ENCODE results near the gene RBM28.

The RBM28 gene

GRCh38 chr7:128370491-128370890 lies 26.8 kb upstream of the RBM28 start:
- no peak for DNase-seq (ENCODE audit: low read depth)

DNA sequence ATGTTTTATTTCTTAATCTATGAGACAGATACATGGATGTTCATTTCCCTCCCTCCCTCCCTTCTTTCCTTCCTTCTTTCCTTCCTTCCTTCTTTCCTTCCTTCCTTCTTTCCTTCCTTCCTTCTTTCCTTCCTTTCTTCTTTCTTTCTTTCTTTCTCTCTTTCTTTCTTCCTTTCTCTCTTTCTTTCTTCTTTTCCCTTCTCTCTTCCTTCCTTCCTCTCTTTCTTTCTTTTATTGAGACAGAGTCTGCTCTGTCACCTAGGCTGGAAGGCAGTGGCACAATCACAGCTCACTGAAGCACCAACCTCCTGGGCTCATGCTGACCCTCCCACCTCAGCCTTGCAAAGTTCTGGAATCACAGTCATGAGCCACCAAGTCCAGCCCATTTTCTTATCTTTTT lies 23.3 kb upstream of the RBM28 start:
- DNase-seq (ENCODE audit: low read depth), result no peak

DNA sequence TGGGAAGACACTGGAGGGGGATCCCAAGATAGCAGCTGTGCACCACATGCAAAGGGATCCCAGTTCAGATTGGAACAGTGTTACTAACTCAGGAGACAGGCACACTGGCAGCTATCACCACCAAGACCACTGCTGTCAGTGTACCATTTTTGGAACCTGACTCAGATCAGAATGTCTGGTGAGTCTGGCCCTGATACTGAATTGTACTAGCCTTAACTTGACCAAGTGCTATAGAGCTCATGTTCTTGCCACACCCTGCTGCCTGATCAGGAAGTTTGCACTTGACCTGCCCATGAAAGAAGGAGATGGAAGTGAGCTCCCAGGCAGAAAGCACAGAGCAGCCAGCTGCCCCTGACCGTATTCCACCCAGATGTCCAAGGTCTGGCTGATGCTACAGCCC lies 22.6 kb upstream of the RBM28 start:
- DNase-seq (ENCODE audit: low read depth), result no peak

GRCh38 chr7:128365432-128365831 lies 21.7 kb upstream of the RBM28 start:
- DNase-seq (ENCODE audit: low read depth), result no peak

- DNase-seq (ENCODE audit: low read depth), result no peak
Measured at GRCh38 chr7:128364166-128364870, 20.6 kb upstream of the RBM28 start.

DNA sequence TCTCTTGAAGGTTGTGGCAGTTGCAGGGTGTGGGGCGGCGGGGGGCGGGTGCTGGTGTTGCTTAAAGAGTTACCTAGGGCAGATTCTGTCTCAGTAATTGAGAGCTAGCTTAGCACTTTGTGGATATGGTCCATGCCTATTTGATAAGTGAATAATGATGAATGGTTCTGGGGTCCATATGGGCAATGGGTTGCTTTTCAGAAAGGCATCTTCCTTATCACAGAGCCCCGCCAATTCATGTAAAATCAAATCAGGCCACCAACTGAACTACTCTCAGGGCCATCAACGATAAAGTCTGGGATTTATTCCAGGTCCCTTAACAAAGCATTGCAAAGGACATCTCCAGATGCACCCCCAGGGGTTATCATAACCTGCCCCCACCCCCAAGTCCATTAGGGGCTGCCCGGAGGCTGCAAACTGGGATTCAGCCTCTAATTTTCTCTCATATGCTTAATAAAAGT lies 19.6 kb upstream of the RBM28 start:
- DNase-seq (ENCODE audit: low read depth), result no peak

- DNase-seq (ENCODE audit: low read depth), result no peak
Measured at GRCh38 chr7:128362670-128363069, 19.0 kb upstream of the RBM28 start.

- peak; percentile 44 for DNase-seq (ENCODE audit: low read depth)
Measured at GRCh38 chr7:128361411-128362379, 18.0 kb upstream of the RBM28 start, which contains the start of gene PRRT4. Gene PRRT4, minus strand, starts transcription at chr7:128361690.

DNA sequence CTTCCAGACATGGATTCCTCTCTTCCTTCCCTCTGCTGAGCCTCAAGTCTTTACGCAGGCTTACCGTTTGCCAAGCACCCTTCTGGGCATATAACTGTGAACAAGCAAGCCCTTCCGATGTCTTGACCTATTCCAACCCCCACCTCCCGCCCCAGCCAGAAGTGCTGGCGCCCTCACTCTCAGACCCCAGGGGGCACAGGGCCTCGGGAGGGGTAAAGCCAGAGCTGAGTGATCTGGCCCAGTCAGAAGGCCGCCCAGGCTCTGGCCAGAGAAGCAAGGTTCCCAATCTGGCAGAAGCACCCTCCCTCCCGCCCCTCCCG lies 16.6 kb upstream of the RBM28 start:
- DNase-seq (ENCODE audit: low read depth), result no peak

DNA sequence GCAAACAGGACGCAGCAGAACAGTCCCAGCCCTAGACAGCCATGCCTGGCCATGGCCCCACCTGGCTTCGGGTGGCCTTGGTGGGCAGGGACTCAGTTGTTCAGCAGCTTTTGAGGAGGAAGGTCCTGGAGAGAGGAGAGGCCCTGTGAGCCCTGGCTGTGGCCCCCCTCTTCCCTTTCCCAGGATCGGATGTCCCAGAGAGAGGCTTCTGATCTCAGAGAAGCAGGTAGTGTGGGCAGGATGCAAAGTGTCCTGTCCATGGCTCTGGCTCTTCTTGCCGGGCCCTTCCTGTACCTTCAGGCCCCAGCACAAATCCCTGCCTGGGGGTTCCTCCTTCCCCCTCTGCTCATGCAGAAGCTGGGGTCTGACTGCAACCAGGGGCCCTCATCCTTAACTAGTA lies 16.2 kb upstream of the RBM28 start:
- DNase-seq (ENCODE audit: low read depth), result no peak

DNA sequence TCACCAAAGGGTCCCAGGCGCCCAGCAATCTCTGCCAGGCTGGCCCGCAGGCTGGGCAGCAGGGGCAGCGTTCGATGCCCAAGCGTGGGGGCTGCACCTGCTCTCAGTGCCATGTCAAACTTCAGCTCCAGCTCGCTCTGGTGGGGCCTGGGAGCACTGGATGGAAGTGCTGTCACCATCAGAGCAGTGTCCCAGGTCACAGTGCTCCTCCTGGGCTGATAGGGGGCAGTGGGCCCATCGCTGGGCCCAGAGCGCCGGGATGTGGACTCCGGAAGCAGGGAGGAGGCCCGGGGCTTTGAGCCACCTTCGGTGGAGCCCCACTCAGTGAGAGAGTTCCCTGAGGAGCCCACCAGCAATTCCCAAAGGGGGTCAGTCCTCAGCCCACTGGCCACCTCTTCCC lies 15.6 kb upstream of the RBM28 start:
- DNase-seq (ENCODE audit: low read depth), result no peak

GRCh38 chr7:128358233-128358632 lies 14.5 kb upstream of the RBM28 start:
- DNase-seq (ENCODE audit: low read depth), result no peak

DNA sequence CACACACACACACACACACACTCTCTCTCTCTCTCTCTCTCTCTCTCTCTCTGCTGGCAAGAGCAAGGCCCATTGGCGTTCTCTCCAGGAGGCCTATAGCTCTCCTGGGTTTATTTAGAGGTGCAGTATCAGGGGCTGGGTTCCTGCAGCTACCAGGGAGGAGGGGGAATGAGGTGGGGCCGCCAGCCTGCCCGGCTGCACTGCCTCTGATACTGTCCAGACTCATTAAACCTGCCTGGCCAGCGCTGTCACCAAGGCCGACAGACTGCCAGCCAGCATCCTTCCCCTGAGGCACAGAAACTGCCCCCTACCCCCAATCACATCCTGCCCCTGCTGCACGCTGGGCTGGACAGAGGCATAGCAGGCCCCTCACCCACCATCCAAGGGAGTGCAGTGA lies 13.5 kb upstream of the RBM28 start:
- no peak for DNase-seq (ENCODE audit: low read depth)

DNA sequence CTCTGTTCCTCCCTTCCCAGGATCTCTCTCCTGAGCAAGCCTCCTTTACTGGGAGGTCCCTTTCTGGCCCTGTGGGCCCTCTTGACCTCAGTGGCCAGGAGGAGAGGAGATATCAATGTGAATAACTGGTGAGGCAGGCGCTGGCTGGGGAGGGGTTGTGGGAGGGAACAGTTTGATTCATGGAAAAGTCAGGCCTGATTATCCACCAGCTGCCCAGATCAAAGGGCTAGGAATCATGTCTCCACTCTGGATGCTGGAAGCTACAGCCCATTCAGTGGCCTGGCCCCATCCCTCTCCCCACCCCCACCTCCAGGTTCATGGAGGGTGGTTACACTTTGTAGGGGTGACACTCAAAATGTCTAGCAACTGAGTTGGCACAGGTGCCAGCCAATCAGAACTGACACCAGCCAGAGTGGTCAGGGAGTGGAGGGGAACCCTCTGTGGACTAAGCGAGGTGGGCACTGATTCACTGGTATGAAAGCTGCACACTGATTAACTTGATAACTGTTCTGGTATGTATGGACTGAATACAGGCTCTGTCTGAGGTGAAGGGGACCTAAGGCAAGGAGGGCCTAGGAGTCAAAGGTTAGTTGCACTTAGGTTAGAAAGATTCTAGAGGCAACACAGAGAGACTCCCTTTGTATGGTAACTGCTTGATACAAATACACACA lies 13.0 kb upstream of the RBM28 start:
- DNase-seq (ENCODE audit: low read depth), result no peak

DNA sequence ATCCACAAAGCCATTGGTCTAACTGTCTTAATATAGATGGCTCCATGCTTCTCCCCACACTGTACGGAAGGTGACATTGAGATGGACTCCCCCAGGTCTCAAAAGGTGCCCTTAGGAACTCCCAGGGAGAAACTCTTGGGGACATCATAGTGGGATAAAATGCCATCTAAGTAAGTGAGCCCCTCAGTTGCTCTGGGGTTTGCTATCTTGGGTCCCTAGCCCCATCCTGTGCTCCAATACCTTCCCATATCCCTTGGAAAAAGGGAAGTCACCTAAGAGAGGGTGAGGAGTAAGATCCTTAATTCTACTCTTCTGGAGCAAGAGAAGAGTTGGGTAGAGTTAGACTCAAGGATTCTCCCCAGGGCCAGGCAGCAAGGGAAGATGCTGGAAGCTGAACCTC lies 9.9 kb upstream of the RBM28 start:
- no peak for DNase-seq (ENCODE audit: low read depth)

DNA sequence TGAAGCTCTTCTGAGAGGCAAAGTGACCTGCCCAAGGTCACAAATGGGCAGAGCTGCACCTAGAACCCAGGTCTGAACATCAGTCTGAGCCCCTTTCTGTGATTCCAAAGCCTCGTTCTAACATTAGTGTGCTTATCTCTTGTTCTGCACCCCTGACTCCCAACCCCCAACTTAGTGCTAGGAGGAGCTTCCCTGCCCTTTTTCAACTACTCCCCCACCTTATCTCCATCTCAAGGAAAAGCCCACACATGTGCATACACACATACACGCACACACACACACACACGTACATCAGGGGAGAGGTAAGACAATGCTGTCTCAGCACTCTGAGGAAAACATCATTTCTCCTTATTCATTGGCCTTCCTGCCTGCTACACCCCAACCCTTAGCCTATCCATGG lies 9.5 kb upstream of the RBM28 start:
- DNase-seq (ENCODE audit: low read depth), result no peak

GRCh38 chr7:128352636-128353035 lies 8.9 kb upstream of the RBM28 start:
- no peak for DNase-seq (ENCODE audit: low read depth)

- no peak for DNase-seq (ENCODE audit: low read depth)
Measured at GRCh38 chr7:128352153-128352537, 8.4 kb upstream of the RBM28 start.

GRCh38 chr7:128351296-128352152 lies 7.8 kb upstream of the RBM28 start:
- no peak for DNase-seq (ENCODE audit: low read depth)

- DNase-seq (ENCODE audit: low read depth), result no peak
Measured at GRCh38 chr7:128350708-128351295, 7.1 kb upstream of the RBM28 start.

GRCh38 chr7:128349466-128349825 lies 5.7 kb upstream of the RBM28 start:
- no peak for DNase-seq (ENCODE audit: low read depth)

All from stimulated activated CD4-positive, alpha-beta T cell treated with anti-CD3 and anti-CD28 coated beads, Interleukin-2, amount 100 ng/mL, for 4 hours (primary cell).